WTC11 (cell line): ENCODE results near the gene SWT1. TPM values are rescaled to one million over a fixed set of nuclear protein-coding genes. Genes with fewer than 3 reads are reported as not detected.
"Not testable (repeated sequence)": the region's sequence is repeated elsewhere in the genome, so short reads cannot be mapped to it uniquely, and the experiment has no call there.

Experiments used
- ATAC-seq: fragments of 200-7000 bp; cut with Tn5 transposase; 2 replicates; pipeline ENCODE4 v1.10.0; 2021; ENCODE audit warnings: mild to moderate bottlenecking, moderate library complexity
- CTCF ChIA-PET: fragments of 300-600 bp; sonication (Branson Sonifier 250); formaldehyde crosslinking; loops from one replicate; lab custom pipeline; 2021; ENCODE audit warnings: antibody characterized with exemption; lab: Charles Lee
- POLR2A ChIA-PET: fragments of 350-600 bp; sonication (Branson Sonifier 250); formaldehyde crosslinking; loops from one replicate; lab custom pipeline; 2021; ENCODE audit warnings: antibody characterized with exemption; lab: Charles Lee
- DNase-seq: peaks from one replicate; pipeline ENCODE4 v3.0.0; 2021; ENCODE audit warnings: low spot score
- H3K27ac Mint-ChIP-seq: 2 replicates; pipeline ENCODE4 v1.8.0; 2021; ENCODE audit warnings: mixed read lengths
- H3K27me3 Mint-ChIP-seq: 2 replicates; pipeline ENCODE4 v1.8.0; 2021; ENCODE audit warnings: low read depth, mild to moderate bottlenecking, moderate library complexity, mixed read lengths
- H3K36me3 Mint-ChIP-seq: 2 replicates; pipeline ENCODE4 v1.8.0; 2021; ENCODE audit warnings: mixed read lengths
- H3K4me1 Mint-ChIP-seq: 2 replicates; pipeline ENCODE4 v1.8.0; 2022; ENCODE audit warnings: mixed read lengths
- H3K4me3 Mint-ChIP-seq: 2 replicates; pipeline ENCODE4 v1.8.0; 2021; ENCODE audit warnings: mild to moderate bottlenecking, moderate library complexity, mixed read lengths
- H3K9me3 Mint-ChIP-seq: 2 replicates; pipeline ENCODE4 v1.8.0; 2021; ENCODE audit warnings: mixed read lengths
- AFF4 ChIP-seq: sonication (generic); formaldehyde crosslinking; IDR thresholded peaks from 2 replicates; pipeline ENCODE4 v1.8.1; 2023; ENCODE audit warnings: mild to moderate bottlenecking, missing genetic modification reagents, borderline replicate concordance
- ESRRA ChIP-seq: sonication (generic); formaldehyde crosslinking; IDR thresholded peaks from 2 replicates; pipeline ENCODE4 v1.8.1; 2022; ENCODE audit warnings: mild to moderate bottlenecking, missing genetic modification reagents, borderline replicate concordance
- GRHL2 ChIP-seq: fragments of 250-450 bp; sonication (Bioruptor Pico); IDR thresholded peaks from 2 replicates; pipeline ENCODE4 v1.8.0; 2022; ENCODE audit warnings: mild to moderate bottlenecking, moderate library complexity; ENCODE audit not compliant: insufficient replicate concordance, severe bottlenecking
- TEAD1 ChIP-seq: sonication (generic); formaldehyde crosslinking; IDR thresholded peaks from 2 replicates; pipeline ENCODE4 v1.8.0; 2022; ENCODE audit warnings: mild to moderate bottlenecking, missing genetic modification reagents
- ZNF416 ChIP-seq: fragments of 250-450 bp; sonication (Bioruptor Pico); IDR thresholded peaks from 2 replicates; pipeline ENCODE4 v1.9.0; 2021; ENCODE audit warnings: mild to moderate bottlenecking, inconsistent platforms
- ZNF425 ChIP-seq: fragments of 250-450 bp; sonication (Bioruptor Pico); conservative IDR thresholded peaks from 2 replicates; pipeline ENCODE4 v1.9.0; 2021; ENCODE audit warnings: mild to moderate bottlenecking
- total RNA-seq: library from RNA; stranded (reverse); gene quantifications from 3 replicates; pipeline ENCODE4 v1.2.3, GENCODE V29; 2021
- TF ChIP-seq, protein P1 (sequence below): sonication (generic); formaldehyde crosslinking; IDR thresholded peaks from 2 replicates; pipeline ENCODE4 v1.8.0; 2023; ENCODE audit warnings: missing genetic modification reagents, mild to moderate bottlenecking, borderline replicate concordance
- TF ChIP-seq, protein P2 (sequence below): sonication (generic); formaldehyde crosslinking; IDR thresholded peaks from 2 replicates; pipeline ENCODE4 v1.8.1; 2023; ENCODE audit warnings: mild to moderate bottlenecking, missing genetic modification reagents, moderate library complexity

SWT1 gene
- total RNA-seq, 1 experiment from 2014 or later, result 5.8 TPM

GRCh38 chr1:185250063-185250462, 93.1 kb downstream of the SWT1 start:
- H3K27me3 Mint-ChIP-seq, result no peaks in the 10 kb centered on the region
- TF ChIP-seq AFF4 (CRISPR knock-in tag), result no peak
- no peak for TF ChIP-seq GRHL2 (CRISPR knock-in tag)
- peaks cover 4% of the 10 kb centered on the region for H3K9me3 Mint-ChIP-seq
- no peak overlapping the region for H3K4me3 Mint-ChIP-seq
- ATAC-seq (peak; percentile 41), DNase-seq (no peak)
- POLR2A ChIA-PET, result no interaction called here
- H3K27ac Mint-ChIP-seq, result peak overlapping the region; percentile 91
- peaks cover 4% of the 10 kb centered on the region for H3K36me3 Mint-ChIP-seq
- CTCF ChIA-PET, result interaction anchor here (1.0 to 1.3 kb wide), 4 partner anchors 11 to 431 kb away, joined by 3 to 4 read pairs (median 3); no protein-coding TSS in a partner anchor
- H3K4me1 Mint-ChIP-seq, result peaks cover 27% of the 10 kb centered on the region

DNA sequence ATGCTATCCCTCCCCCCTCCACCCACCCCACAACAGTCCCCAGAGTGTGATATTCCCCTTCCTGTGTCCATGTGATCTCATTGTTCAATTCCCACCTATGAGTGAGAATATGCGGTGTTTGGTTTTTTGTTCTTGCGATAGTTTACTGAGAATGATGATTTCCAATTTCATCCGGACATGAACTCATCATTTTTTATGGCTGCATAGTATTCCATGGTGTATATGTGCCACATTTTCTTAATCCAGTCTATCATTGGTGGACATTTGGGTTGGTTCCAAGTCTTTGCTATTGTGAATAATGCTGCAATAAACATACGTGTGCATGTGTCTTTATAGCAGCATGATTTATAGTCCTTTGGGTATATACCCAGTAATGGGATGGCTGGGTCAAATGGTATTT, 95.0 kb downstream of the SWT1 start:
- ATAC-seq, DNase-seq, H3K4me3 Mint-ChIP-seq, H3K9me3 Mint-ChIP-seq, POLR2A ChIA-PET, H3K36me3 Mint-ChIP-seq, CTCF ChIA-PET, H3K27ac Mint-ChIP-seq, H3K27me3 Mint-ChIP-seq: not testable (repeated sequence)
- peaks cover 31% of the 10 kb centered on the region for H3K4me1 Mint-ChIP-seq

GRCh38 chr1:185252404-185252803, 95.4 kb downstream of the SWT1 start:
- POLR2A ChIA-PET, H3K9me3 Mint-ChIP-seq, ATAC-seq, DNase-seq, H3K27me3 Mint-ChIP-seq, H3K27ac Mint-ChIP-seq, CTCF ChIA-PET, H3K36me3 Mint-ChIP-seq, H3K4me3 Mint-ChIP-seq: not testable (repeated sequence)
- H3K4me1 Mint-ChIP-seq, result peaks cover 29% of the 10 kb centered on the region

- not testable (repeated sequence) for H3K27me3 Mint-ChIP-seq, H3K36me3 Mint-ChIP-seq
Observed at GRCh38 chr1:185255595-185255994, 98.6 kb downstream of the SWT1 start.

GRCh38 chr1:185257116-185257949, 100.4 kb downstream of the SWT1 start:
- POLR2A ChIA-PET, H3K27me3 Mint-ChIP-seq, DNase-seq, H3K9me3 Mint-ChIP-seq, H3K36me3 Mint-ChIP-seq, ATAC-seq: not testable (repeated sequence)
- peak overlapping the region; percentile 74 for H3K4me3 Mint-ChIP-seq
- CTCF ChIA-PET, result interaction anchor here (1.0 kb wide), 1 partner anchor 339 kb away, joined by 3 read pairs; no protein-coding TSS in a partner anchor
- peaks cover 20% of the 10 kb centered on the region for H3K4me1 Mint-ChIP-seq
- H3K27ac Mint-ChIP-seq, result peak overlapping the region; percentile 93

More at GRCh38 chr1:185255595-185255994, 98.6 kb downstream of the SWT1 start:
- POLR2A ChIA-PET, CTCF ChIA-PET, H3K27ac Mint-ChIP-seq, H3K9me3 Mint-ChIP-seq, H3K4me3 Mint-ChIP-seq, DNase-seq, ATAC-seq: not testable (repeated sequence)
- peaks cover 20% of the 10 kb centered on the region for H3K4me1 Mint-ChIP-seq

DNA sequence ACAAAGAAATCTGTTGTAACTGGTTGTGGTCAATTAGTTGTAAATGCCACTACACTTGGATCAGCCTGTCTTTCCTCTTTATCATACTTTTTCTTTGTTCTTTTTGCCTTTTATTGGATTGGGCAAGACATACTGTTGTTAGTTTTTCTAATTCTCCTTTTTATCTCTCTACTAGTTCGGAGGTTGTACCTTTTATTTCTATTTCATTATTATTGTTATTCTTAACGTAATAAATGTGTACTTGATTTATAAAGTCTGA, 100.9 kb downstream of the SWT1 start:
- Mint-ChIP-seq H3K4me3 (peak overlapping the region; percentile 74), H3K4me1 (peaks cover 20% of the 10 kb centered on the region), H3K36me3 (peaks cover 5% of the 10 kb centered on the region), H3K27me3 (no peaks in the 10 kb centered on the region), H3K27ac (no peak overlapping the region), H3K9me3 (peaks cover 5% of the 10 kb centered on the region)
- ATAC-seq (no peak), DNase-seq (no peak)
- ChIA-PET POLR2A (no interaction called here), CTCF (interaction anchor here (1.0 kb wide), 1 partner anchor 339 kb away, joined by 3 read pairs; no protein-coding TSS in a partner anchor)
- no peak for TF ChIP-seq GRHL2 (CRISPR knock-in tag)
- no peak for TF ChIP-seq TEAD1 (CRISPR knock-in tag)
- TF ChIP-seq ZNF416 (CRISPR knock-in tag), result no peak
- TF ChIP-seq ZNF425 (CRISPR knock-in tag), result no peak
- TF ChIP-seq, protein P1, sequence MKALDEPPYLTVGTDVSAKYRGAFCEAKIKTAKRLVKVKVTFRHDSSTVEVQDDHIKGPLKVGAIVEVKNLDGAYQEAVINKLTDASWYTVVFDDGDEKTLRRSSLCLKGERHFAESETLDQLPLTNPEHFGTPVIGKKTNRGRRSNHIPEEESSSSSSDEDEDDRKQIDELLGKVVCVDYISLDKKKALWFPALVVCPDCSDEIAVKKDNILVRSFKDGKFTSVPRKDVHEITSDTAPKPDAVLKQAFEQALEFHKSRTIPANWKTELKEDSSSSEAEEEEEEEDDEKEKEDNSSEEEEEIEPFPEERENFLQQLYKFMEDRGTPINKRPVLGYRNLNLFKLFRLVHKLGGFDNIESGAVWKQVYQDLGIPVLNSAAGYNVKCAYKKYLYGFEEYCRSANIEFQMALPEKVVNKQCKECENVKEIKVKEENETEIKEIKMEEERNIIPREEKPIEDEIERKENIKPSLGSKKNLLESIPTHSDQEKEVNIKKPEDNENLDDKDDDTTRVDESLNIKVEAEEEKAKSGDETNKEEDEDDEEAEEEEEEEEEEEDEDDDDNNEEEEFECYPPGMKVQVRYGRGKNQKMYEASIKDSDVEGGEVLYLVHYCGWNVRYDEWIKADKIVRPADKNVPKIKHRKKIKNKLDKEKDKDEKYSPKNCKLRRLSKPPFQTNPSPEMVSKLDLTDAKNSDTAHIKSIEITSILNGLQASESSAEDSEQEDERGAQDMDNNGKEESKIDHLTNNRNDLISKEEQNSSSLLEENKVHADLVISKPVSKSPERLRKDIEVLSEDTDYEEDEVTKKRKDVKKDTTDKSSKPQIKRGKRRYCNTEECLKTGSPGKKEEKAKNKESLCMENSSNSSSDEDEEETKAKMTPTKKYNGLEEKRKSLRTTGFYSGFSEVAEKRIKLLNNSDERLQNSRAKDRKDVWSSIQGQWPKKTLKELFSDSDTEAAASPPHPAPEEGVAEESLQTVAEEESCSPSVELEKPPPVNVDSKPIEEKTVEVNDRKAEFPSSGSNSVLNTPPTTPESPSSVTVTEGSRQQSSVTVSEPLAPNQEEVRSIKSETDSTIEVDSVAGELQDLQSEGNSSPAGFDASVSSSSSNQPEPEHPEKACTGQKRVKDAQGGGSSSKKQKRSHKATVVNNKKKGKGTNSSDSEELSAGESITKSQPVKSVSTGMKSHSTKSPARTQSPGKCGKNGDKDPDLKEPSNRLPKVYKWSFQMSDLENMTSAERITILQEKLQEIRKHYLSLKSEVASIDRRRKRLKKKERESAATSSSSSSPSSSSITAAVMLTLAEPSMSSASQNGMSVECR (CRISPR knock-in tag), result no peak
- TF ChIP-seq, protein P2, sequence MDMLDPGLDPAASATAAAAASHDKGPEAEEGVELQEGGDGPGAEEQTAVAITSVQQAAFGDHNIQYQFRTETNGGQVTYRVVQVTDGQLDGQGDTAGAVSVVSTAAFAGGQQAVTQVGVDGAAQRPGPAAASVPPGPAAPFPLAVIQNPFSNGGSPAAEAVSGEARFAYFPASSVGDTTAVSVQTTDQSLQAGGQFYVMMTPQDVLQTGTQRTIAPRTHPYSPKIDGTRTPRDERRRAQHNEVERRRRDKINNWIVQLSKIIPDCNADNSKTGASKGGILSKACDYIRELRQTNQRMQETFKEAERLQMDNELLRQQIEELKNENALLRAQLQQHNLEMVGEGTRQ (CRISPR knock-in tag), result no peak
- no peak for TF ChIP-seq ESRRA (CRISPR knock-in tag)
